ENCODE measurements around the gene ENTHD1.

GRCh38 chr22:39900306-39901227 lies 7.0 kb upstream of the ENTHD1 start, which contains the start of gene GRAP2:
- TF ChIP-seq POLR2A (IDR thresholded peaks at IDR 0.05): peak; percentile 46 to 53
- TF ChIP-seq CTCF (IDR thresholded peaks at IDR 0.05): no peak

All from Peyer's patch (tissue), 4 donors.